Pons (tissue), 1 donor: ENCODE measurements around the gene HDAC8.
A peak's percentile ranks its signal among the peaks of the same experiment; 100 is the strongest.
"Not testable (repeated sequence)": the region's sequence is repeated elsewhere in the genome, so short reads cannot be mapped to it uniquely, and the experiment has no call there.

Experiments used
- DNase-seq: peaks from one replicate; pipeline ENCODE4 v3.0.0-alpha.2; 2016; ENCODE audit warnings: low spot score

HDAC8 gene

GRCh38 chrX:72532366-72532765 is 40.3 kb downstream of the HDAC8 start:
- no peak for DNase-seq

- DNase-seq, result peak; percentile 1
Measured at GRCh38 chrX:72526534-72527508, 45.8 kb downstream of the HDAC8 start.

DNA sequence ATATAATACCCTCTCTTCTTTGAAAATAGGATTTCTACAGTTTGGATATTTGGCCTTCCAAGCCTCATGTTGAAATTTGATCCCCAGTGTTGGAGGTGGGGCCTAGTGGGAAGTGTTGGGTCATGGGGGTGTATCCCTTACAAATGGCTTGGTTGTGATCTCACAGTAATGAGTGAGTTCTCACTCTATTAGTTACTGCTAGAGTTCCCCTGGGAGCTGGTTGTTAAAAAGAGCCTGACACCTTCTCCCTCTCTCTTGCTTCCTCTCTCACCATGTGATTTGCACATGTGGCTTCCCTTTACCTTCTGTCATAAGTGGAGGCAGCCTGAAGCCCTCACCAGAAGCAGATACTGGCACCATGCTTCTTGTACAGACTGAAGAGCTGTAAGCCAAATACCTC is 73.9 kb downstream of the HDAC8 start:
- DNase-seq, result no peak

DNA sequence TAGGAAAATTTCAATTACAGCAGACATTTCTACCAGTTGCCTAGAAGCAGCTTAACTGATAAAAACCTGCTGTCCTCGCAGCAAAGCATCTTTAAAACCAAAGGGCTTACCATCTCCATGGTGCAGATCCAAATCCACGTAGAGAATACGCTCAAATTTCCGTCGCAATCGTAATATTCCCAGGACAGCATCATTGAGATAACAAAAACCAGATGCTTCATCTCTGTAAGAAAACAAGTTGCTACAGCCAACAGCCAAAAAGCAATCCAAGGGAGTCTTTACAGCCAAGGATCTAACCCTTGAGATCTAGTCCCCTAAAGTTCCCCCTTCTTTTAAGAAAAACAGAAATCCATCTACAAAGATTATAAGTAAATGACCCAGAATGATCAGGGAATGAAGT is 77.6 kb downstream of the HDAC8 start:
- DNase-seq, result no peak

DNA sequence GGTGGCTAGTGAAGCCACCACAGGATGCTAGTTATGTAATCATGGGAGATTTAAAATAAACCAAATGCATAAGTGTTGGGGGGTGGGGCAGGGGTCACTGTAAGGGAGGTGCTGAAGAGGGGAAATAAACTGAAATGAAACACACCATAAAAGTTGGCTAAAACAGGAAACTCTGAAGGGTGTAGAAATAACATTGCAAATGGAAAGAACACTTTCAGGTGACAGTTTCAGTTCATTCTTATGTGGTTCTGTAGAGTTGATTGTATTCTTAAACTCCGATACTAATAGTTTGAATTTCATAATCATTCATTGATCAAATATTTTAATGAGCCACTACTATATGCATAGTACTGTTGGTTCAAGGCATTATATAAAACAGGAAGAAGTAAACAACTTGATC is 80.1 kb downstream of the HDAC8 start:
- no peak for DNase-seq

- not testable (repeated sequence) for DNase-seq
Measured at GRCh38 chrX:72490221-72490620, 82.4 kb downstream of the HDAC8 start.

DNA sequence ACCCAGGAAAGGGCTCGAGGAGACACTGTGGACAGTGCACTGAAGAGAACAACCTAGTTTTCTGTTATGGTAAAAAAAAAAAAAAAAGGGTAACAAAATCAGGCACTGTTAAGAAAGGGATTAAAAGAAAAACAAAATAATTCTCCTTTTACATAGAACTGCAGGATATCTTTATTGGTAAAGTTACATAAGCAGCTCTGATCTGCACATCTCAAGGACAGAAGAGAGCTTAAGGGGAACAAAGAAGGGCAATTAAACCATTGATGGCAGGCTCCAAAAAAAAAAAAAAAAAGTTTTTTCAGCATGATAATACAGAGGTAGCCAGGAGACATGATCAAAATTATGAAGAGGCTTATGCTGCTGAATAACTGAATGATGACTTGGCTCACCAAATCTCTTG is 85.0 kb downstream of the HDAC8 start:
- DNase-seq, result no peak

DNA sequence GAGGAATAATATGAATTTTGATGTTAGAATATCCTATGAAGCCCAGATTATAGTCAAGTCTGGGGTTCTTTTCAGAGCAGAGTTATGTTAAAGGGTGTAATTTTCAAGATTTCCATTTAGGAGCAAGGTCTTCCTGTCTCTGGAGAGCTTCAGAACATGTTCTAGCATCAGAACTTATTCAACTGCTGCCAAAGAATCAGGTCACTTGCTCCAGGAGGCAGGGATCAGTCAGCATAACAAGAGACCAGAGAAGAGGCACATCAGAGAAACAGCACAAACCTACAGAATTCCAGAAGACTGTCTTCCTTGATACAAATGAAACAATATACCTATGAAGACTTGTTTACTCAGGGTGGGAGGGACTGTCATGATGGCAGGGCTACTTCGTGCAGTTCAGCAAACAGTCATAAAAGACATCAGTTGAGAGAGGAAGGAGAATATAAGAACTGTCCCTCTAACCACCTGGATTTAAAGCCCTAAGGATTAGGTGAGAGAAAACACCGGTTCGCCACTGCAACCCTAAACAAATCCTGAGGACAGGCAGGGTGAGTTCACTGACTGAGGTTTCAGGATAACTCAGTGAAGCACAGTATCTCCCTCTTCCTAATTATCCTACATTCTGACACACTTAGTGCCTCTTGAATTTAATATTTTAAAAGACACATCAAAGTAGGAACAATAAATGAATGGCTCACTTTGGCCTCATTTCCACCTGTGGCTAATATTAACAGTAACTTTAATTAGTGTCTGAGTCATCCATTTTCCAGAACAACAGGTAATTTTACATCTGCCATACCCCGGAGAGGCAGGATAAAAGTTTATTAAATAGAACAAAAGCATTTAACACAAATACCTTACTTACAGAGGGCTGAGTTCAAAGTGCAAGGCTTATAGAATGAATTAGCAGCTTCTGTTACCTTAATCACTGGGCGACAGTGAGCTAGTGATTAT is 93.0 kb downstream of the HDAC8 start:
- DNase-seq, result no peak

DNA sequence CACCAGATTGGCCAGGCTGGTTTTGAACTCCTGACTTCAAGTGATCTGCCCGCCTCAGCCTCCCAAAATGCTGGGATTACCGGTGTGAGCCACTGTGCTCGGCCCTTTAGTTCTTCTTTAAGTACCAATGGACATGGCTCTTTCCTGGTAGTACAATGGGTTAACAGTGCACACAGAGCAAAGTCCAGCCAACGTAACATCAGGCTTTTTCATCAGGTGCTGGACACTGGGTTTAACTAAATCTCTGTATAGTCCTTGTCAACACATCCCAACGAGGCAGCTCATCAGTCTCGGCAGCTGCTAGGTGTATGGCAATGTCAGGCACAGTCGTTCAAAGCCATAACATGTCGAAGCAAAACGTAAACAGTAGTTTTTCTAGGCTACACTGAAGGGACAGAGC is 93.8 kb downstream of the HDAC8 start:
- no peak for DNase-seq

DNA sequence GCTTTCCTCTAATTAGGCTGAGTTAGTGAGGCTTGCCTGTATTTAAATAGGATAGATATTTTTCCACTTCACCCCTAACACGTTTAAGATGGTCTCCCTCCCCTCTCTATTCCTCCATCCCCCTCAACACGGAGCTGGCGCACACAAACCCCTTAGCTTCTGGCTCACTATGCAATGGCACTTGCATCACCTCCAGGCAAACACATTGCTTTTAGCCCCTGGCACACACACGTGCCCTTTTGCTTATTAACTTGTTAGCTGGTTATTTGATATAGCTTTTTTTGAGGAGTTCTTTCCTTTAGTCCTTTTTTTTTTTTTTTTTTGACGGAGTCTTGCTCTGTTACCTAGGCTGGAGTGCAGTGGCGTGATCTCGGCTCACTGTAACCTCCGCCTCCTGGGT is 94.3 kb downstream of the HDAC8 start:
- DNase-seq, result no peak

- no peak for DNase-seq
Measured at GRCh38 chrX:72477781-72478181, 94.9 kb downstream of the HDAC8 start.

DNA sequence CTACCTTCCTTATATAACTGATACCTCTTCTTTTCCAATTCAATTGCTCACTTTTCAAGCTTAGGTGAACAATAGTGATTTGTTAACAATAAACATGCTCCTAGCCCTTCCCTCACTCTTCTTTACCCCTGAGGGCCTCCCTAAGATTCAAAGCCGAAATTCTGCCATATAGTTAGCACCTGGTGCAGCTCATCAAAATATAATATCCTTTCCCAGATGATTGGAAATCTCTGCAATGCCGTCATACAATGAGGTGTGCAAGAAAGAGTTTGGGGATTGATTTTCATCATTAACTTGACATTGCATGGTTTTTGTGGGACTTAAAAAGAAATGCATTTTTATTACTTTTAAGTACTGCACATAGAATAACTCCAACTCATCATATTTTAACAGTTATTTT is 95.3 kb downstream of the HDAC8 start:
- DNase-seq, result no peak

DNA sequence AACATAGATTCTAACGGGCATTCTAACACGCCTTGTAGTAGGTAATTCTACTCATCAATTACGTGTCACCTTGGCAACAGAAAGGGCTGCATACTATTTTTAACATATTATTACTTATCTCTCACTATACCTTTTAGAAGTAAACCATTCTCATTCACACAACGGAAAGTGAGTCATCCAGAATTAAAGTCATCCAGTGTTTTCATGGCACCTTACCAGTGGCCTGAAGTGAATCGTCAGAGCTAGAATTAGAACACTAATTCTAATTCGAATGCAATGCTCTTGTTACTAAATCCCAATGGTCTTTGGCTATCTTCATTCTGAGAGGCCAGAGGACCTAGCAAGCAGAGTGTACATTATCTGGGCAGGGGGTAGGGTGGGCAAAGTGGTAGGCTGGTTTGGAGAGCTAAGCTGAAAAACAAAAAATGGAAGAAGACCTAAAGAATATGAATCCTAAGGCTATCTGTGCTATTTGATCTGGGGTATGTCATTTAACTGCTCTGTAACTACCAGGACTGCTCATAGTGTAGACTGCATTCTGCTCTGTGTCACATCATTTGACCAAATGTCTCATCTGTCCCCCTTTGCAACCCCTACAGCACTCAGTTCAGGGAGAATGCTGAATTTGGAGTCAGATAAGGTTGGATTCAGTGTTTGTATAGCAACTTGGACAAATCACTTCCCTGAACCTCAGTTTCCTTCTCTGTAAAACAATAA is 96.5 kb downstream of the HDAC8 start:
- DNase-seq, result no peak

DNA sequence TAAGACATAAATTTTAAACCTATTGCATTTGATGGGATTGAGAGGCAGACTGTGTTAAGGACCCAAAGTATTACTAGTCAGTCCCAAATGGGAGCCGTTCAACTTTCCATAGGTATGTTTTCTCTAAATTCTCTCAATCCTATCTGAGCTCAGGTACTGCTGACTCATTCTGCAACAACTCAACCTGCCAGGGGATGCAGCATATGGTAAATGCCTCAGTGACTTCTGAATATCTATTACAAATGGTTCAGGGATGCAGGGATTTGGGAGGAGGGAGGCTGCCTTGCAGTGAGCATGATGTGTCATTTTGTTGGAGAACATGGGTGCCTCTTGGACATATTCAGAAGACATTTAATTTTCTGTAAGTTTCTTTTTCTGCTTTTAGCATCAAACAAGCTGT is 97.3 kb downstream of the HDAC8 start:
- DNase-seq, result peak; percentile 1

DNA sequence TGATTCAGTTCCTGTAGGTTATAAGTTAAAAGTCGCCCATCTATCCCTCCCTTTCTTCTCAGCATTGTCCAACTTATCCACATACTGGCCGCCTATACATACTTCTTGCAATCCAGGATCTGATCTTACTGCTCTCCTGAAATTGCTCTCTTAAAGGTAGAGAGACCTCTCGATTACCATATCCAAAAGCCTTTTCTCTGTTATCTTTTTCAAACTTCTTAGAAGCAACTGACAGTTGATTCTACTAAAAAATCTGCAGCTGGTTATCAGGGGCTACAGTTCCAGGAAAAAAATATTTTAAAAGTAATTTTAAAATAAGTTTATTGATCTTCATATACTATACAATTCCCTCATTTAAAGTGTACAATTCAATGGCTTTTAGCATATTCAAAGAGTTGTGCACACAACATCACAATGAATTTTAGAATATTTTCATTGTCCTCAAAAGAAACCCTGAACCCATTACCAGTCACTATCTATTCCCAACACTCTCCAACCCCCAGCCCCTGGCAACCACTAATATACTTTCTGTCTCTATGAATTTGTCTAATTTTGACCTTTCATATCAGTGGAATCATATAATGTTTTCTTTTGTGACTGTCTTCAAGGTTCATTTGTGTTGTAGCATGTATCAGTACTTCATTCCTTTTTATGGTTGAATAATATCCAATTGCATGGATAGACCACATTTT is 102.0 kb downstream of the HDAC8 start:
- no peak for DNase-seq

DNA sequence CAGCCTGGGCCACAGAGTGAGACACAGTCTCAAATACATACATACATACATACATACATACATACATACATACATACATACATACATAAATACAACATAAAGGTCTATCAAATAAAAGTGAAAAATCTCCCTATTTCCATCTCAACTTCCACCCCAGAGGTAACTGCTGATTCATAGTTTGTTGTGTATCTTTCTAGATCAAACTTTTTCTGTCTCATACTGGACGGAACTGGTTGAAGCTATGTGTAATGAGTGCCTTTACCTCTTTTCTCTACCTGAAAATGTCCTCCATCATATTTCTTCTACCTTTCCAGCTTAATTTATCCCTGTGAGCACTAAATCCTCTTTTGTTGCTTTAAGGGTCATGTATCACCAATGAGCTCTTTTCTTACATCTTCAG is 102.5 kb downstream of the HDAC8 start:
- no peak for DNase-seq

DNA sequence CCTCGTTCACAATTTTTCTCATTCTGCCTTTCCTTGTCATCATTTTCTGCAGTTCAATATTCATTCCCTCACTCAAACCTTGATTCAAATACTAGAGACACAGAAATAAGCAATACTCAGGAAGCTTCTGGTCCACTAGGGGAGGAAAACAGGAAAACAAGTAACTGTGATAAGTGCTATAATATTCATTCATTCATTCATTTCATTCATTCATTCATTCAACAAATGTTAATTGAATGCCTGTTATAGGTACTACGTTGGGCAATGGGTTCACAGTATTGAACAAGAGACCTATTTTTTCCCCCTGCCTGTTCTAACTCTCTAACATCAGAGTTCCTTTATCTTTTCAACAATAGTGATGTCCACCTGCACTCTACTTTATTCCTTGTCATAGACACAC is 104.0 kb downstream of the HDAC8 start:
- DNase-seq, result no peak

DNA sequence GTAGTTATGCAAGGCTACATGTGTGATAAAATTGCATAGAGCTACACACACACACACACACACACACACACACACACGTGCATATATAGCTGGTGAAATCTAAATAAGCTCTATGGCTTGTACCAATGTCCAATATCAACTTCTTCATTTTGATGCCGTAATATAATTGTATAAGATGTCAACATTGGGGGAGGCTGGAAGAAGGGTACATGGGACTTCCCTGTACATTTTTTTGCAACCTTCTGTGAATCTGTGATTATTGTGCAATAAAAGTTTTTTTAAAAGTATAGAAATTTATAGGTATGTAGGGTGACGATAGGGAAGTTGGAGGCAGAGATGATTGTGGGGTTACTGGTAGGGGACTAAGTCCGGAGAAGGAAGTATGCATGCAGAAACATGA is 105.5 kb downstream of the HDAC8 start:
- no peak for DNase-seq

DNA sequence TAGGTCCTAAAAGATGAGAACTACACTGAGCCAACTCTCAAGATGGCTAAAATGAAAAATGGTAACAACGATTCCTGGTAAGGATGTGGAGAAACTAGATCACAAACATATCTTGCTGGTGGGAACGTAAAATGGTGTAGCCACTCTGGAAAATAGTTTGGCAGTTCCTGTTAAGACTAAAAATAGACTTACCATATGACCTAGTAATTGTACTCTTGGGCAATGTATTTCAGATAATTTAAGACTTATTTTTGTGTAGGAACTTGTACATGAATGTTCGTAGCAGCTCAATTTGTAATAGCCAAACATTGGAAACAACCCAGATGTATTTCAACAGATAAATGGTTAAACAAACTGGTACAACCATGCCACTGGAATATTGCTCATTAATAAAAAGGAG is 106.2 kb downstream of the HDAC8 start:
- DNase-seq, result no peak

- DNase-seq, result no peak
Measured at GRCh38 chrX:72465889-72466288, 106.8 kb downstream of the HDAC8 start.

DNA sequence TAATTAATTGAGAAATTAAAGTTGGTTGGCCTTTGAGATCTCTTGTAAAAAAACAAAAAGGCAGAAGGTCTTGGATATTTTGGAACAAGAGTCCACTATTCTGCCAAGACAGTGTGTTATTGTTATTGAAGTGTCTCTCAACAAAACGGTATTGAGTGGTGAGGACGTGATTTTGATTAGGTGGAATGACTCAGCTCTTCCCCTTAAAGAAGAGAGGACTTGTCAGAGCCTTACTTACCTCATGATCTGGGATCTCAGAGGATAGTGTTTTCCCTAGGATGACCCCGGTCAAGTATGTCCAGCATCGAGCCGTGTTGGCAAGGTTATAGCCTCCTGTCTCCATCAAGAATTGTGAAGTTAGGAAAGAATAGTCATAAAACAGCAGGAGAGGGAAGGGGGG is 110.9 kb downstream of the HDAC8 start:
- peak; percentile 44 for DNase-seq

- no peak for DNase-seq
Measured at GRCh38 chrX:72461288-72461687, 111.4 kb downstream of the HDAC8 start.
